ENCODE data around the gene DLX4. TPM values are rescaled to one million over a fixed set of nuclear protein-coding genes. Genes with fewer than 3 reads are reported as not detected.

The DLX4 gene
- total RNA-seq, 4 donors from 2014 or later = not detected

GRCh38 chr17:49964303-49964768 lies 4.7 kb upstream of the DLX4 start:
- no peak overlapping the region for H3K4me3 ChIP-seq
- in situ Hi-C loops (cut with MboI; ENCODE audit: low pct_ligation_motif_present in 1 of 4, low pct_unique_long_range_greater_than_20kb in 1 of 4, low sequenced_read_pairs in 3 of 4) = no loop called here
- H3K4me1 ChIP-seq = peaks cover 7 to 24% (median 12%) of the 10 kb centered on the region in 4 donors
- WGBS, 2 donors (ENCODE audit: low coverage in 1 of 2) = 27 to 28% methylated on average over 5 to 18 of the region's 18 CpGs
- DNase-seq = no peak
- TF ChIP-seq POLR2A (IDR thresholded peaks at IDR 0.05) (no peak), POLR2AphosphoS5 (IDR thresholded peaks at IDR 0.05) (no peak), EP300 (IDR thresholded peaks at IDR 0.05; ENCODE audit: low read depth) (no peak), CTCF (IDR thresholded peaks at IDR 0.05) (no peak)
- H3K9me3 ChIP-seq = no peaks in the 10 kb centered on the region
- H3K36me3 ChIP-seq = no peaks in the 10 kb centered on the region
- no peak overlapping the region for H3K27ac ChIP-seq
- H3K27me3 ChIP-seq = peaks cover 88% of the 10 kb centered on the region
- intact Hi-C loops (cut with DNase I; ENCODE audit: low total_unique reads) = no loop called here

GRCh38 chr17:49964769-49965523 lies 4.0 kb upstream of the DLX4 start:
- in situ Hi-C loops (cut with MboI; ENCODE audit: low pct_ligation_motif_present in 1 of 4, low pct_unique_long_range_greater_than_20kb in 1 of 4, low sequenced_read_pairs in 3 of 4) = no loop called here

GRCh38 chr17:49965524-49965909 lies 3.5 kb upstream of the DLX4 start:
- H3K27ac ChIP-seq = no peak overlapping the region
- H3K4me1 ChIP-seq = peaks cover 12 to 31% (median 19%) of the 10 kb centered on the region in 4 donors
- WGBS, 2 donors (ENCODE audit: low coverage in 1 of 2) = 18% methylated on average over 15 of the region's 16 CpGs; no CpG with 5 or more reads in 1 of the 2 donors
- DNase-seq = no peak
- no peaks in the 10 kb centered on the region for H3K36me3 ChIP-seq
- intact Hi-C loops (cut with DNase I; ENCODE audit: low total_unique reads) (no loop called here), in situ Hi-C loops (cut with MboI; ENCODE audit: low pct_ligation_motif_present in 1 of 4, low pct_unique_long_range_greater_than_20kb in 1 of 4, low sequenced_read_pairs in 3 of 4) (no loop called here)
- peaks cover 99% of the 10 kb centered on the region for H3K27me3 ChIP-seq
- TF ChIP-seq POLR2AphosphoS5 (IDR thresholded peaks at IDR 0.05) = no peak
- H3K9me3 ChIP-seq = no peaks in the 10 kb centered on the region
- H3K4me3 ChIP-seq = no peak overlapping the region

More at GRCh38 chr17:49964769-49965523, 4.0 kb upstream of the DLX4 start:
- 19% methylated on average over 49 of the region's 52 CpGs; no CpG with 5 or more reads in 1 of the 2 donors for WGBS, 2 donors (ENCODE audit: low coverage in 1 of 2)
- H3K27me3 ChIP-seq = peaks cover 94% of the 10 kb centered on the region
- H3K27ac ChIP-seq = no peak overlapping the region
- no peaks in the 10 kb centered on the region for H3K9me3 ChIP-seq
- H3K4me3 ChIP-seq = no peak overlapping the region
- peaks cover 11 to 30% (median 18%) of the 10 kb centered on the region in 4 donors for H3K4me1 ChIP-seq
- intact Hi-C loops (cut with DNase I; ENCODE audit: low total_unique reads) = no loop called here
- H3K36me3 ChIP-seq = no peaks in the 10 kb centered on the region
- DNase-seq = no peak
- TF ChIP-seq POLR2A (IDR thresholded peaks at IDR 0.05) (no peak), CTCF (IDR thresholded peaks at IDR 0.05) (no peak), POLR2AphosphoS5 (IDR thresholded peaks at IDR 0.05) (no peak), EP300 (IDR thresholded peaks at IDR 0.05; ENCODE audit: low read depth) (no peak)

- no peak for DNase-seq
- Histone ChIP-seq H3K36me3 (no peaks in the 10 kb centered on the region), H3K4me3 (no peak overlapping the region), H3K27me3 (peaks cover 100% of the 10 kb centered on the region), H3K27ac (no peak overlapping the region), H3K9me3 (no peaks in the 10 kb centered on the region), H3K4me1 (peaks cover 12 to 34% (median 22%) of the 10 kb centered on the region in 4 donors)
- intact Hi-C loops (cut with DNase I; ENCODE audit: low total_unique reads) = no loop called here
- TF ChIP-seq POLR2AphosphoS5 (IDR thresholded peaks at IDR 0.05) = no peak
- no peak for TF ChIP-seq POLR2A (IDR thresholded peaks at IDR 0.05)
- TF ChIP-seq EP300 (IDR thresholded peaks at IDR 0.05; ENCODE audit: low read depth) = no peak
- TF ChIP-seq CTCF (IDR thresholded peaks at IDR 0.05) = no peak
- WGBS, 2 donors (ENCODE audit: low coverage in 1 of 2) = 0 to 29% methylated on average over 2 to 3 of the region's 3 CpGs
- in situ Hi-C loops (cut with MboI; ENCODE audit: low pct_ligation_motif_present in 1 of 4, low pct_unique_long_range_greater_than_20kb in 1 of 4, low sequenced_read_pairs in 3 of 4) = no loop called here
These were observed 2.2 kb upstream of the DLX4 start for GRCh38 chr17:49966767-49967166.

All from transverse colon (tissue), 4 donors.